DOHH2 (cell line): ENCODE data around the gene OAT.

ENCODE experiments used
- H3F3A ChIP-seq: fragments of 200-600 bp; sonication (generic), shearing (Covaris generic); 2 replicates; pipeline ENCODE4 v1.6.0; 2016; ENCODE audit warnings: antibody characterized with exemption, mild to moderate bottlenecking; ENCODE audit not compliant: control insufficient read depth, insufficient read depth
- H3K27ac ChIP-seq: fragments of 200-600 bp; sonication (generic); 2 replicates; pipeline ENCODE4 v1.5.1; 2014; ENCODE audit warnings: low read depth, mild to moderate bottlenecking, low read length, moderate library complexity
- H3K27me3 ChIP-seq: fragments of 200-600 bp; sonication (generic); 2 replicates; pipeline ENCODE4 v1.6.1; 2014; ENCODE audit warnings: mild to moderate bottlenecking, low read length, mixed read lengths; ENCODE audit not compliant: control insufficient read depth
- H3K36me3 ChIP-seq: fragments of 200-600 bp; sonication (generic); 2 replicates; pipeline ENCODE4 v1.6.1; 2014; ENCODE audit warnings: mild to moderate bottlenecking, low read length, moderate library complexity, mixed read lengths; ENCODE audit not compliant: control insufficient read depth
- H3K4me1 ChIP-seq: fragments of 200-600 bp; sonication (generic); 2 replicates; pipeline ENCODE4 v1.6.1; 2014; ENCODE audit warnings: mild to moderate bottlenecking, low read length, mixed read lengths; ENCODE audit not compliant: control insufficient read depth
- H3K4me2 ChIP-seq: fragments of 200-600 bp; sonication (generic); 2 replicates; pipeline ENCODE4 v1.6.0; 2014; ENCODE audit warnings: mild to moderate bottlenecking, low read length, moderate library complexity
- H3K4me3 ChIP-seq: fragments of 200-600 bp; sonication (generic); 2 replicates; pipeline ENCODE4 v1.5.1; 2014; ENCODE audit warnings: mild to moderate bottlenecking, low read length, mixed read lengths
- H3K79me2 ChIP-seq: fragments of 200-600 bp; sonication (generic); 2 replicates; pipeline ENCODE4 v1.6.1; 2014; ENCODE audit warnings: mild to moderate bottlenecking, low read length, mixed read lengths; ENCODE audit not compliant: control insufficient read depth
- H3K9me2 ChIP-seq: fragments of 200-600 bp; sonication (generic); replicated peaks from 2 replicates; pipeline ENCODE4 v1.6.1; 2014; ENCODE audit warnings: mild to moderate bottlenecking, low read length, mixed read lengths; ENCODE audit not compliant: control insufficient read depth
- H3K9me3 ChIP-seq: fragments of 200-600 bp; sonication (generic); 2 replicates; pipeline ENCODE4 v1.6.1; 2014; ENCODE audit warnings: antibody characterized with exemption, low read length, mixed read lengths; ENCODE audit not compliant: control insufficient read depth, insufficient read depth
- H4K20me1 ChIP-seq: fragments of 200-600 bp; sonication (generic); 2 replicates; pipeline ENCODE4 v1.6.0; 2014; ENCODE audit warnings: low read depth, mild to moderate bottlenecking, antibody characterized with exemption, low read length, moderate library complexity; ENCODE audit not compliant: control insufficient read depth, insufficient read depth
- EZH2phosphoT487 ChIP-seq: fragments of 200-600 bp; sonication (generic); IDR thresholded peaks from 2 replicates; pipeline ENCODE4 v1.6.1; 2017; ENCODE audit warnings: borderline replicate concordance, mild to moderate bottlenecking, antibody characterized with exemption, low read length, moderate library complexity, mixed read lengths
- TF ChIP-seq, protein P1 (sequence below): fragments of 200-600 bp; sonication (generic); IDR thresholded peaks from one replicate; pipeline ENCODE4 v1.5.1; 2014; ENCODE audit warnings: antibody characterized with exemption, mild to moderate bottlenecking, low read depth, low read length; ENCODE audit not compliant: poor library complexity, severe bottlenecking

The OAT gene

DNA sequence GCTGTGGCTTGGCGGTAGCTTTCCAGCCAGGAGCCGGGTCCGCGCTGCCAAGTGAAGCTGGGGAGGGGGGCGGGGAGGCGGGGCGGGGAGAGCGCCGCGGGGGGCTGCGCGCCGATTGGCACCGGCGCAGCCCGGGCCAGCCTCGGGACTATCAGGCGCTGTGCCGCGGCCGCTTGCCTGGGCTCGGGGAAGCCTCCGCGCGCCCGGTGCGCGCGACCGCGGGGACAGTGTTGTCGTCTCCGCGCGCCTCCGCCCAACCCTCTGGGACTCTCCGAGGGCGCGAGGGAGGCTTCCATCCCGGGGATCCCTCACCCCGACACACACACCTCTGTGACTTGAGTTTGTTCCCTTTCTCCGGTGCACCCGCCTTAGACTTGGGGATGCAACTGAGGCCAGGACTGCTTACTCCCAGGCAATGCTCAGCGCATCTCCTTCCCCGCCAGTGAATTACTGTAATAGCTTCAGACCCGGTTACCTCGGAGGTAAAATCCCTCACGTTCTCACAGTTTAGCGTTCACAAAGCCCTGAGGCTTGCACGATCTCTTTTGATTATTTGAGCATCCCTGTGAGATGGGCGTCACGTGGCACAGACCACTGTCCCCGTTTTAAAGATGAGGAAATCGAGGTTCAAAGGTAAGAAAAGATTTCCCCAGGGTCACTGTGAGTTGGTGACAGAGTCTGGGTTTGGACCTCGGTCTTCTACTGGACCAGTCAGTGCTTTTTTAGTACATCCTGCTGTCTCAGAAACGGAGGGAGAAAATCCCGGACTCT lies 31.5 kb upstream of the OAT start, which contains the start of gene NKX1-2:
Gene NKX1-2 (minus strand): TSS at position 24 of the 771 bp plus-strand sequence. CDS start 92 bp downstream, outside the sequence.
- TF ChIP-seq, protein P1, sequence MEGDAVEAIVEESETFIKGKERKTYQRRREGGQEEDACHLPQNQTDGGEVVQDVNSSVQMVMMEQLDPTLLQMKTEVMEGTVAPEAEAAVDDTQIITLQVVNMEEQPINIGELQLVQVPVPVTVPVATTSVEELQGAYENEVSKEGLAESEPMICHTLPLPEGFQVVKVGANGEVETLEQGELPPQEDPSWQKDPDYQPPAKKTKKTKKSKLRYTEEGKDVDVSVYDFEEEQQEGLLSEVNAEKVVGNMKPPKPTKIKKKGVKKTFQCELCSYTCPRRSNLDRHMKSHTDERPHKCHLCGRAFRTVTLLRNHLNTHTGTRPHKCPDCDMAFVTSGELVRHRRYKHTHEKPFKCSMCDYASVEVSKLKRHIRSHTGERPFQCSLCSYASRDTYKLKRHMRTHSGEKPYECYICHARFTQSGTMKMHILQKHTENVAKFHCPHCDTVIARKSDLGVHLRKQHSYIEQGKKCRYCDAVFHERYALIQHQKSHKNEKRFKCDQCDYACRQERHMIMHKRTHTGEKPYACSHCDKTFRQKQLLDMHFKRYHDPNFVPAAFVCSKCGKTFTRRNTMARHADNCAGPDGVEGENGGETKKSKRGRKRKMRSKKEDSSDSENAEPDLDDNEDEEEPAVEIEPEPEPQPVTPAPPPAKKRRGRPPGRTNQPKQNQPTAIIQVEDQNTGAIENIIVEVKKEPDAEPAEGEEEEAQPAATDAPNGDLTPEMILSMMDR, result no peak
- TF ChIP-seq EZH2phosphoT487, result peak; percentile 22; the same call in 1 of the 2 replicates
- no peaks in the 10 kb centered on the region for H3F3A ChIP-seq
- peaks cover 81% of the 10 kb centered on the region for H3K27me3 ChIP-seq
- H3K4me3 ChIP-seq, result no peak within 1 kb of the TSS
- no peaks in the 10 kb centered on the region for H3K79me2 ChIP-seq
- H3K4me2 ChIP-seq, result no peak within 1 kb of the TSS
- peaks cover 3% of the 10 kb centered on the region; the same call in 1 of the 2 replicates for H4K20me1 ChIP-seq
- no peaks in the 10 kb centered on the region for H3K4me1 ChIP-seq
- no peaks in the 10 kb centered on the region for H3K9me3 ChIP-seq
- no peaks in the 10 kb centered on the region for H3K9me2 ChIP-seq
- no peaks in the 10 kb centered on the region for H3K36me3 ChIP-seq
- no peak within 1 kb of the TSS for H3K27ac ChIP-seq

DNA sequence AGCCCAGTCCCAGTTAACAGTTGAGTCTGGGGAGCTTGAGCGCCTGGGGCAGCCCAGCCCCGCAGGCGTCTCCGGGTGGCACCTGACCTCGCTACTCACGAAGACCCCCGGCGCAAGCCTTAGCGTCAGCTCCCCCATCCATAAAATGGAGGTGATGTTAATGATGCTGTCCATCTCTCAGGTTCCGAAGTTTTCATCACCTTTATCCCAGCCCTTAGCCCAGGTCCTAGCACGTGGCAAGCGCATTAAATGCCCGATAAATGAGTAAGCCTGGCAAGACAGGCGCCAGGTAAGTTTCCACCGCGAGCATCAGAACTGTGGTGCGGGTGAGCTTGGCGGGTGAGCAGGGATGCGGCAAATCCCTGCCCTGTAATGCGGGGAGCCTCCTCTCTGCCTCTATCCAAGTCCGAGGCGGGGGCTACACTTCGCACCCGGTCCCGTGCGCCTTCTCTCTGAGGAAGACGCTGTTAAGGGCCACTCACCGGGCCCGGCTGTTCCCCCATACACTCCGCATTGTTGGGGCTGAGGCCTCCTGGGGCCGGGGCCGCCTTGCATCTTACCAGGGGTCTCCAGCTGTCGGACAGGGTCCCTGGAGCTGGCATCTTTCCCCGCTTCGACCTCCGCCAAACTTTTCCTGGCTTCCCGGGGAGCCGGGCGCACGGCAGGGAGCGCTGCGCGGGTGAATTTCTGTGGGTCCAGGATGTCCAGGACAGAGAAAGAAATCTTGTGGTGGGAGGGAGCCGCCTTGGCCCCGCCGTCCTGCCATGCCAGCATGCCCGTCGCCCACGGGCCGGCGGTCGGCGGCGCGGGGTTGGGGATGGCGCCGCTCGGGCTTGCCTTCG lies 30.7 kb upstream of the OAT start:
- no peak overlapping the region for H3K4me2 ChIP-seq
- H3K4me3 ChIP-seq, result no peak overlapping the region
- no peak for TF ChIP-seq EZH2phosphoT487
- TF ChIP-seq, protein P1, result no peak

DNA sequence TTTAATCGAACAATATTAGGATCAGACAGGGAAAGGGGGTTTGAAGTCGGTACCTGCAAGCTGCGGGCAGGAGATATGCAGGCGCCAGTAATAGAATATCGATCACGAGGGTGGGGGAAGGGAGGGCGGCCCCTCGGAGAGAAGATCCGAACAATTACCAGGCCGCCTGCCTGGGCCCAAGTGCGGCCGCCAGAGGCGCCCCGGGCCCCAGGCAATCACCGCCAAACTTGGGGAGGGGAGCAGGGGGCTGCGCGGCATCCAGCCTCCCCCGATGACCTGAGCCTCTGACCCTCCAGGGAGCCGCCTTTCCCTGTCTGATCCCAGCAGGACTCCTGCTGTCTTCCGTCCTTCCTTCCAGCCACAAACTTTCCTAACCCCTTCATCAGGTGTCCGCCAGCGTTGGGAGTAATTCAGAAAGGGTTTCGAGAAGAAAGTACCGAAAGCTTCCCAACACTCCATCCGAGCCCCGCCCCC lies 30.0 kb upstream of the OAT start:
- peaks cover 3% of the 10 kb centered on the region; the same call in 1 of the 2 replicates for H4K20me1 ChIP-seq
- no peaks in the 10 kb centered on the region for H3K9me2 ChIP-seq
- no peaks in the 10 kb centered on the region for H3F3A ChIP-seq
- no peaks in the 10 kb centered on the region for H3K4me1 ChIP-seq
- TF ChIP-seq EZH2phosphoT487, result peak; percentile 85; the same call in 1 of the 2 replicates
- TF ChIP-seq, protein P1, result peak; percentile 27
- no peak overlapping the region for H3K4me2 ChIP-seq
- no peaks in the 10 kb centered on the region for H3K36me3 ChIP-seq
- no peak overlapping the region for H3K4me3 ChIP-seq
- H3K27ac ChIP-seq, result no peak overlapping the region
- H3K9me3 ChIP-seq, result no peaks in the 10 kb centered on the region
- H3K79me2 ChIP-seq, result no peaks in the 10 kb centered on the region
- H3K27me3 ChIP-seq, result peaks cover 78% of the 10 kb centered on the region

More for the DNA sequence above, 30.7 kb upstream of the OAT start:
- Histone ChIP-seq H3K27ac (no peak overlapping the region), H3K4me1 (no peaks in the 10 kb centered on the region), H4K20me1 (peaks cover 3% of the 10 kb centered on the region; the same call in 1 of the 2 replicates), H3F3A (no peaks in the 10 kb centered on the region), H3K79me2 (no peaks in the 10 kb centered on the region), H3K9me3 (no peaks in the 10 kb centered on the region), H3K27me3 (peaks cover 80% of the 10 kb centered on the region), H3K36me3 (no peaks in the 10 kb centered on the region), H3K9me2 (no peaks in the 10 kb centered on the region)
